ENCODE data around the gene DSC1. TPM values are rescaled to one million over a fixed set of nuclear protein-coding genes. Genes with fewer than 3 reads are reported as not detected.

DSC1 gene
- total RNA-seq, 2 donors from 2014 or later, result 0.41 TPM; not detected in 1

- no peaks in the 10 kb centered on the region for H3K27me3 ChIP-seq (replicated peaks; ENCODE audit: insufficient read depth)
- ATAC-seq (ENCODE audit: insufficient number of reproducible peaks, low FRiP score, low read depth), result no peak
- TF ChIP-seq CTCF (IDR thresholded peaks at IDR 0.05), result no peak
- no peak overlapping the region for H3K27ac ChIP-seq
- no peaks in the 10 kb centered on the region for H3K36me3 ChIP-seq
- DNase-seq (ENCODE audit: low spot score), result no peak
- no peak overlapping the region for H3K4me3 ChIP-seq
- H3K4me1 ChIP-seq (ENCODE audit: control insufficient read depth in 1 of 2, low read depth in 2 of 2), result no peaks in the 10 kb centered on the region
- H3K9me3 ChIP-seq, result no peaks in the 10 kb centered on the region
These were observed 40.6 kb upstream of the DSC1 start for GRCh38 chr18:31203096-31203793.

- no peaks in the 10 kb centered on the region for H3K9me3 ChIP-seq
- no peaks in the 10 kb centered on the region for H3K4me1 ChIP-seq (ENCODE audit: control insufficient read depth in 1 of 2, low read depth in 2 of 2)
- no peaks in the 10 kb centered on the region for H3K36me3 ChIP-seq
- no peak for DNase-seq (ENCODE audit: low spot score)
- no peak for ATAC-seq (ENCODE audit: insufficient number of reproducible peaks, low FRiP score, low read depth)
- no peak overlapping the region for H3K4me3 ChIP-seq
- no peaks in the 10 kb centered on the region for H3K27me3 ChIP-seq (replicated peaks; ENCODE audit: insufficient read depth)
- TF ChIP-seq CTCF (IDR thresholded peaks at IDR 0.05), result no peak
- H3K27ac ChIP-seq, result no peak overlapping the region
These were observed 36.6 kb upstream of the DSC1 start for GRCh38 chr18:31199190-31199769.

- no peak for TF ChIP-seq CTCF (IDR thresholded peaks at IDR 0.05)
- no peak for ATAC-seq (ENCODE audit: insufficient number of reproducible peaks, low FRiP score, low read depth)
These were observed 35.0 kb upstream of the DSC1 start for GRCh38 chr18:31197676-31198075.

GRCh38 chr18:31195063-31195462, 32.4 kb upstream of the DSC1 start:
- no peak for TF ChIP-seq CTCF (IDR thresholded peaks at IDR 0.05)

More at GRCh38 chr18:31197676-31198075, 35.0 kb upstream of the DSC1 start:
- Histone ChIP-seq H3K27ac (no peak overlapping the region), H3K27me3 (replicated peaks; ENCODE audit: insufficient read depth) (no peaks in the 10 kb centered on the region), H3K4me1 (ENCODE audit: control insufficient read depth in 1 of 2, low read depth in 2 of 2) (no peaks in the 10 kb centered on the region), H3K4me3 (no peak overlapping the region), H3K9me3 (no peaks in the 10 kb centered on the region), H3K36me3 (no peaks in the 10 kb centered on the region)
- no peak for DNase-seq (ENCODE audit: low spot score)

GRCh38 chr18:31192086-31192776, 29.6 kb upstream of the DSC1 start:
- DNase-seq (ENCODE audit: low spot score), result no peak
- no peaks in the 10 kb centered on the region for H3K27me3 ChIP-seq (replicated peaks; ENCODE audit: insufficient read depth)
- TF ChIP-seq CTCF (IDR thresholded peaks at IDR 0.05), result no peak
- ATAC-seq (ENCODE audit: insufficient number of reproducible peaks, low FRiP score, low read depth), result no peak
- H3K4me1 ChIP-seq (ENCODE audit: control insufficient read depth in 1 of 2, low read depth in 2 of 2), result no peaks in the 10 kb centered on the region
- H3K27ac ChIP-seq, result no peak overlapping the region
- no peaks in the 10 kb centered on the region for H3K36me3 ChIP-seq
- no peaks in the 10 kb centered on the region for H3K9me3 ChIP-seq
- H3K4me3 ChIP-seq, result no peak overlapping the region

More at GRCh38 chr18:31195063-31195462, 32.4 kb upstream of the DSC1 start:
- H3K9me3 ChIP-seq, result no peaks in the 10 kb centered on the region
- no peaks in the 10 kb centered on the region for H3K36me3 ChIP-seq
- DNase-seq (ENCODE audit: low spot score) (no peak), ATAC-seq (ENCODE audit: insufficient number of reproducible peaks, low FRiP score, low read depth) (no peak)
- no peaks in the 10 kb centered on the region for H3K27me3 ChIP-seq (replicated peaks; ENCODE audit: insufficient read depth)
- no peak overlapping the region for H3K4me3 ChIP-seq
- H3K4me1 ChIP-seq (ENCODE audit: control insufficient read depth in 1 of 2, low read depth in 2 of 2), result no peaks in the 10 kb centered on the region
- no peak overlapping the region for H3K27ac ChIP-seq
